Sciatic nerve (tissue), 2 donors: ENCODE data around the gene PDE3B. TPM values are rescaled to one million over a fixed set of nuclear protein-coding genes. Genes with fewer than 3 reads are reported as not detected.
"Not testable (repeated sequence)": the region's sequence is repeated elsewhere in the genome, so short reads cannot be mapped to it uniquely, and the experiment has no call there.

Source experiments
- ATAC-seq: fragments of 200-7000 bp; cut with Tn5 transposase; one replicate; pipeline ENCODE4 v1.9.1; 2020; ENCODE audit warnings: mild to moderate bottlenecking, moderate library complexity
- DNase-seq: peaks from one replicate; pipeline ENCODE4 v3.0.0-alpha.2; 2020; ENCODE audit warnings: low spot score
- intact Hi-C: fragments of 100-400 bp; cut with DNase I; formaldehyde crosslinking; loops from one replicate; pipeline ENCODE4 v1.14.2; 2022
- total RNA-seq: library from RNA; stranded (reverse); fragmentation: NEBNext Ultra II Directional; extraction: Animal tissue kit (Norgen Biotek cat#: 25700); gene quantifications from one replicate; pipeline ENCODE4 v1.2.1, GENCODE V29; 2021
- donor health status: DM: no; HTN: no; CAD: no.
- donor health status: DM: no; HTN: no; CAD: no.

PDE3B gene
- total RNA-seq, 1 donor from 2014 or later: 7.8 TPM

DNA sequence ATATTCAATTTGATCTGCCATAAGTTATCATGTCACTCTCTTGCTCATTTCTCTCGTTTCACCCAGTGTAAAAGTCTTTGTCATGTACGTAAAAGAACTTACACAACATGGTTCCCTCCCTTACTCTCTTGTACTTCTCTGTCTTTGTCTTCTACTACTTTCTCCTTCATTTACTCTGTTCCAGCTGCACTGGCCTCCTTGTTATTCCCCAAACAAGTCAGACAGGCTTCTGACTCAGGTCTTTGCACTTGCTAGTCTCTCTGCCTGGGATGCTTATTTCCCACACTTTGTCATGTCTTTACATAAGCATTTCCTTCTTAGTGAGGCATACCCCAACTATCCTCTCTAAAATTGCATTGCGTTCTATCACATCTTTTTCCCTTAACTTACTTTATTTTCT is 131.1 kb downstream of the PDE3B start:
- intact Hi-C loops: no loop called here
- DNase-seq (no peak), ATAC-seq (no peak)

DNA sequence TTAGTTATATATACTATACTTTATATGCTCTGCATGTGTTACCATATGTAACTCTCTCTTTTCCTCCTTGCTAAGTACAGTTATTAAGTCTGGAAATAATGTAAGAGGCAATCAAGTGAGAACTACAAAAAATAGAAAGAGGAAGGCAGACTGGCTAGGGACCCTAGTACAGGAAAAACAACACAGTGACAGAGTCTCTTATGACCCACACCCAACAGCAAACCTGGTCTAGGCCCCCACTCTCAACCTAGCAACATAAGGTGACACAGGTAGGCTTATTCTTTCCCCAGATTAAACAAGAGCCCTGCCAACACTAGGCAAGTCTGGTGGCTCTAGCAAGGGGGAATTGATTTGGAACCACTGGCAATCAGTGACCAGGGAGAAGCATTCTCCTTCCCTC is 132.3 kb downstream of the PDE3B start:
- no peak for DNase-seq
- intact Hi-C loops: no loop called here
- no peak for ATAC-seq

DNA sequence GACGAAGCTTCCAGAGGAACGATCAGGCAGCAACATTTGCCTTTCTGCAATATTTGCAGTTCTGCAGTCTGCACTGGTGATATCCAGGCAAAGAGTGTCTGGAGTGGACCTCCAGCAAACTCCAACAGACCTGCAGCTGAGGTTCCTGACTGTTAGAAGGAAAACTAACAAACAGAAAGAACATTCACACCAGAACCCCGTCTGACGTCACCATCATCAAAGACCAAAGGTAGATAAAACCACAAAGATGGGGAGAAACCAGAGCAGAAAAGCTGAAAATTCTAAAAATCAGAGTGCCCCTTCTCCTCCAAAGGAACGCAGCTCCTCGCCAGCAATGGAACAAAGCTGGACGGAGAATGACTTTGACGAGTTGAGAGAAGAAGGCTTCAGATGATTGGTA is 134.9 kb downstream of the PDE3B start:
- intact Hi-C loops, ATAC-seq, DNase-seq: not testable (repeated sequence)

DNA sequence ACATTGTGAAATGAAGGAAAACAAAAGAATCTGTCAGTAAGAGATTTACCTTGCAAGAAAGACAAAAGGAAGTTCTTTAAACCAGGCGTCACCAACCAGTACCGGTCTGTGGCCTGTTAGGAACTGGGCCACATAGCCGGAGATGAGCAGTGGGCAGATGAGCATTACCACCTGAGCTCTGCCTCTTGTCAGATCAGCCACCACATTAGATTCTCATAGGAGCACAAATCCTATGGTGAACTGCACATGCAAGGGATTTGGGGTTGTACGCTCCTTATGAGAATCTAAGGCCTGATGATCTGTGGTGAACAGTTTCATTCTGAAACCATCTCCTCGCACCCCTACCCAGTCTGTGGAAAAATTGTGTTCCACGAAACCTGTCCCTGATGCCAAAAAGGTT is 140.2 kb downstream of the PDE3B start:
- no peak for ATAC-seq
- intact Hi-C loops: no loop called here
- DNase-seq: no peak

DNA sequence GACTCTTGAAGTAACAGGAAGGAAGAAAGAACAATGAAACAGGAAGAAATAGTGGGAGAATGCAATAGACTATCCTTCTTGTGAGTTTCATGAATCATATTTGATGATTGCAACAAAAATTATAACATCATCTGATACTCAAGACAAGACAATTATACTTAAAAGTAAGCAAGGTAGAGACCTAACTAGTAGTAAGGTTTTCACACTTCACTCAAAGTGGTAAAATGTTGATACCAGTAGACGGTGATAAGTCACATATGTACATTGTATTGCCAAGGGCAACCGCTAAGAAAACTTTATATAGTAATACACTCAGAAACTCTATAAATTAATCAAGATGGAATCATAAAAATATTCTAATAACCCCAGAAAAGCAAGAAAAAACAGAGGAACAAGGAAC is 140.6 kb downstream of the PDE3B start:
- ATAC-seq (no peak), DNase-seq (no peak)
- intact Hi-C loops: no loop called here

DNA sequence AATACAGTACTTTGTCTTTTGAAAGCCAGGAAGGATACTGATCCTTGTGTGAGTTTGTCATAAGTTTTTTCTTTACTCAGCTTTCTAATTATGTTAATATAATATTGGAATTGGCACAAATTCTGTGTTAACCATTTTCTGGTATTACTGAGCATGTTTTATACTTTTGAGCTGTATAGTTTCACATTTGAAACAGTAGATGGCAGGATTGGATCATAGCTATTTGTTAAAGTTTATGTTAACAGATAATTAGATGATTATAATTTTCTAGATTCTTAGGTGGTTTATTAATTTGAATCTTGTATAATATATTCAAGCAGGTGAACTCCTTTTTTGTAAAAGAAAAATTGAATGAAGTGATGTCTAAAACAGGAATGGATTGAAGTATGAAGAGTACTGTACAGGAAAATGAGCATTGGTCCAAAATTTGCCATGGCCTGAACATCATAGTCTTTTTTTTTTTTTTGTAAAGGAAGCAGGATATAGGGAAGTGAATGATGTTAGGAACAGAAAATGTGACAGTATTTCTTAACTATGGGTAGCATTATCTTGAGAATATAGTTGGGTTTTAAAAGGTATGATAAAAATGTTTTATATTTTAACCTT is 146.4 kb downstream of the PDE3B start:
- intact Hi-C loops: no loop called here
- no peak for DNase-seq
- no peak for ATAC-seq

DNA sequence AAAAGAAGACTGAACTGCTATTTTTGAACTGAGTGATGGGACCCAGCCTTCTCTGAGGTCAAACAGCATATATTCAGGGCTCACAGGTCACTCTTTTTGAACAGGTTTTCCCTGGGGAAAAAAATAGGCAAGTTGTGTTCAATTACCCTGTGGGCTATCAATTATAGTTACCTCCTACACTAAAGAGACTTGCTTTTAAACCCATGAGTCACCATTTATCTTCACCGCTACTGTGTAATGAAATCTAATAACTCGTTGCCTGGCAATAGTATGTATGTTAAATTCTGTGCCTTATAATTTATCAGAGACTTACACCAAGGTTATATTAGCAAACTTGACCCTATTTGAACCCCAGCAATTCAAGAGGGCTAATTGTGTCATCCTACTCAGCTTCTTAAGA is 149.9 kb downstream of the PDE3B start:
- DNase-seq (no peak), ATAC-seq (no peak)
- intact Hi-C loops: no loop called here

DNA sequence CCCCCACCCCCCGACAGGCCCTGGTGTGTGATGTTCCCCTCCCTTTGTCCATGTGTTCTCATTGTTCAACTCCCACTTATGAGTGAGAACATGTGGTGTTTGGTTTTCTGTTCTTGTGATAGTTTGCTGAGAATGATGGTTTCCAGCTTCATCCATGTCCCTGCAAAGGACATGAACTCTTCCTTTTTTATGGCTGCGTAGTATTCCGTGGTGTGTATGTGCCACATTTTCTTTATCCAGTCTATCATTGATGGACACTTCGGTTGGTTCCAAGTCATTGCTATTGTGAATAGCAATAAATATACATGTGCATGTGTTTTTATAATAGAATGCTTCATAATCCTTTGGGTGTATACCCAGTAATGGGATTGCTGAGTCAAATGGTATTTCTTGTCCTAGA is 152.4 kb downstream of the PDE3B start:
- ATAC-seq, DNase-seq, intact Hi-C loops: not testable (repeated sequence)

DNA sequence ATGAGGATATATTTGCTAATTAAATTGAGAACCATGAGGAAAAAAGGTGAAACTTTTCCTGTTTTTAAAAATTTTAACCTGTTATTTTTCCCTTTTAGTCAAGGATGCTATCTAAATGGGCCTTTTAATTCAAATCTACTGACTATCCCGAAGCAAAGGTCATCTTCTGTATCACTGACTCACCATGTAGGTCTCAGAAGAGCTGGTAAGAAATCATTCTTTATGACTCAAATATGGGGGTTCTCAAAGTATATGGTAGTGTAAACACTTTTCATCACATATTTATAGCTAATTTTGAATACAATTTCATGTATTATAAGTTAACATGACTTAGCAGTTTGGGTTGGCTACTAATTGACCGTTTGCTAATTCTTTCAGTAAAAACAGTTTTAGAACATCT is 160.2 kb downstream of the PDE3B start:
- intact Hi-C loops: no loop called here
- ATAC-seq (no peak), DNase-seq (no peak)

DNA sequence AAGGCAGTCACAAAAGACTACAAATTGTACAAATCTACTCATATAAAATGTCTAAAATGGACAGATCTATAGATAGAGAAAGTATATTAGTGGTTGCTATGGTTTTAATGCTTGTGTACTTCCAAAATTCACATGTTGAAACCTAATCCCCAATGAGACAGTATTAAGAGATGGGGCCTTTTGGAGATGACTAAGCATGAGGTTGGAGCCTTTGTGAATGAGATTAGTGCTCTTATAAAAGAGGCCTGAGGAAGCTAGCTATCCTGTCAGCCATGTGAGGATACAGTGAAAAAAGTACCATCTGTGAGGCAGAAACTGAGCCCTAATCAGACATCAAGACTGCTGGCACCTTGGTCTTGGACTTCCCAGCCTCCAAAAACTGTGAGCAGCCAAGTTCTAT is 165.9 kb downstream of the PDE3B start:
- intact Hi-C loops: no loop called here

DNA sequence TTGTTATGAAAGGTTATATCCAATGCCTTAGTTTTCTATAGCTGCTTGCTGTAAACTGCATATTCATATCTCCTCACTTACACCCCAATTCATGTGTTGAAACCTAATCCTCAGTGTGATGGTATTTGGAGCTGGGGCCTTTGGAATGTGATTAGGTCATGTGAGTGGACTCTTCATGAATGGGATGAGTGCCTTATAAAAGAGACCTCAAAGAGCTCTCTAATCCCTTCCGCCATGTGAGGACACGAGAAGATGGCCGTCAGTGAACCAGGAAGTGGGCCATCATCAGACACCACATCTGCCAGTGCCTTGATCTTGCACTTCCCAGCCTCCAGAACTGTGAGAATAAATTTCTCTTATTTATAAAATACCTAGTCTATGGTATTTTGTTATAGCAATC is 169.2 kb downstream of the PDE3B start:
- DNase-seq (no peak), ATAC-seq (no peak)
- intact Hi-C loops: no loop called here

More for the DNA sequence above, 165.9 kb downstream of the PDE3B start:
- no peak for ATAC-seq
- no peak for DNase-seq

DNA sequence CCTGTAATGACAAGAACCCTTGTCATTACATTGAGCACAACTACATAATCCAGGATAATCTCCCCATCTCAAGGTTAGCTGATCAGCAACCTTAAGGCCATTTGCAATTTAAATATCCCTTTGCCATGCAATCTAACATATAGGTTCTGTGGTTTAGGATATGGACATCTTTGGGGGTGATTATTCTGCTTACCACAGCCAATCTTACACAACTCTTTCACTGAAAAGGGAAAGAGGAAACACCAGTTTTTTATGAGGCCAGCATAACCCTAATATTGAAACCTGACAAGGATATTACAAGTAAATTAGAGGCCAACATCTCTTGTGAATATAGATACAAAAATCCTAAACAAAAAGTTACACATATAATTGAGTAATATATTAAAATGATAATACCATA is 169.9 kb downstream of the PDE3B start:
- ATAC-seq: no peak
- intact Hi-C loops: no loop called here
- DNase-seq: no peak

DNA sequence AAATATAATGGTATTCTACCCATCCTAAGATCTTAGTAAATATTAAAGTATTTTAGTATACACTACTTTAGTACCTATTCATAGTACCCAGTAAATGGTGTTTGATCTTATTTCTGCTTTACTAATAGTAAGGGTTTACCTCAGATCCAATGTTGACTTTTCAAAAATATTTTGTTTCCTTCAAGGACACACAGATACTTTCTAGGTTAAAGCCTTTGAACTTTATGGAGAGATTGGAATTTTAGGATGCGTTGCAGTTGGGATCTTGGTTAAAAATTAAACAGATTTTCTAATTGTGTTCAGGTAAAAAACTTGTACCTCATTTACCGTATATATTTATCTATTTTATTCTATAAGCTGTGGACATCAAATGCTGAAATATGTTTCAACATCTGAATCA is 175.2 kb downstream of the PDE3B start:
- no peak for DNase-seq
- intact Hi-C loops: no loop called here
- no peak for ATAC-seq

DNA sequence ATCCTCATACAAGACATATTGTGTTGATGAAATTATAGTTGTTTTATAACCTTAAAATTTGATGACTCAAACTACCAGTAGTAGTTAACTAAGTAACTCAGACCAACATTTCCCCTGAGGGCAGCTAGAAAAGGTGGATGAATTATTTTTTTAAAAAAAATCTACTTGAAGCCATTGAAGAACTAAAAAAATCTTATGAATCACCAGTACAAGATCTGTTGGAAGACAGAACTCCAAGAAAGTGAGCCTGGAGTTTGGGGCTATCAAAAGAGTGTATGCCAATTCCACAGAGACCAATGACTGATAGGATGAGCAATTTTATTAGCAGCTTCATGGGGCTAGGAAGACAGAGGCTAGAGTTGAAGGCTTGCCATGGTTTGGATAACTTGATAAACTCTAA is 176.0 kb downstream of the PDE3B start:
- DNase-seq (no peak), ATAC-seq (no peak)
- intact Hi-C loops: no loop called here

DNA sequence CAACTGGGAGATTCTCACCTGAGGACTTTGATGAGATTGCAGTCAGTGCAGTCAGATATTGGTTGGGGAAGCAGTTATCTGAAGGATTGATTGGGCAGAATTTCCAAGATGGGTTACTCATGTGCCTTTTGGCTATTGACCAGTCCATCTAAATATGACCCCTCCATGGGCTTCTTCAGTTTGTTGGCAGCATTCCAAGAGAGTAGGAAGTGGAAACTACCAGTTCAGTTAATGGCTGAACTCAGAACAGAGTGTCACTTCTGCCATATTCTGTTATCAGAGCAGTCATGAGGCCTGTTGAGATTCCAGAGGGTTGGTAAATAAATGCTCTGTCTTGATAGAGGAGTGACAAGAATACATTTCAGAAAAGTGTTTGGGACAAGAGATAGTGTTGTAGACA is 177.4 kb downstream of the PDE3B start:
- intact Hi-C loops: no loop called here
- ATAC-seq (no peak), DNase-seq (no peak)

DNA sequence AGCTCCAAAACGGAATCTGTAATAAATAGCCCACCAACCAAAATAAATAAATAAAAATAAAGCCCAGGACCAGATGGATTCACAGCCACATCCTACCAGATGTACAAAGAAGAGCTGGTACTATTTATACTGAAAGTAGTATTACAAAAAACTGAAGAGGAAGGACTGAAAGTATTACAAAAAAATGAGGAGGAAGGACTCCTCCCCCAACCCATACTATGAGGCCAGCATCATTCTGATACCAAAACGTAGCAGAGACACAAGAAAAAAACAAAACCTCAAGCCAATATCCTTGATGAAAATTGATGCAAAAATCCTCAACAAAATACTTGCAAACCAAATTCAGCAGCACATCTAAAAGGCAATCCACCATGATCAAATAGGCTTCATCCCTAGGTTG is 183.0 kb downstream of the PDE3B start:
- intact Hi-C loops: no loop called here
- no peak for ATAC-seq
- DNase-seq: no peak

DNA sequence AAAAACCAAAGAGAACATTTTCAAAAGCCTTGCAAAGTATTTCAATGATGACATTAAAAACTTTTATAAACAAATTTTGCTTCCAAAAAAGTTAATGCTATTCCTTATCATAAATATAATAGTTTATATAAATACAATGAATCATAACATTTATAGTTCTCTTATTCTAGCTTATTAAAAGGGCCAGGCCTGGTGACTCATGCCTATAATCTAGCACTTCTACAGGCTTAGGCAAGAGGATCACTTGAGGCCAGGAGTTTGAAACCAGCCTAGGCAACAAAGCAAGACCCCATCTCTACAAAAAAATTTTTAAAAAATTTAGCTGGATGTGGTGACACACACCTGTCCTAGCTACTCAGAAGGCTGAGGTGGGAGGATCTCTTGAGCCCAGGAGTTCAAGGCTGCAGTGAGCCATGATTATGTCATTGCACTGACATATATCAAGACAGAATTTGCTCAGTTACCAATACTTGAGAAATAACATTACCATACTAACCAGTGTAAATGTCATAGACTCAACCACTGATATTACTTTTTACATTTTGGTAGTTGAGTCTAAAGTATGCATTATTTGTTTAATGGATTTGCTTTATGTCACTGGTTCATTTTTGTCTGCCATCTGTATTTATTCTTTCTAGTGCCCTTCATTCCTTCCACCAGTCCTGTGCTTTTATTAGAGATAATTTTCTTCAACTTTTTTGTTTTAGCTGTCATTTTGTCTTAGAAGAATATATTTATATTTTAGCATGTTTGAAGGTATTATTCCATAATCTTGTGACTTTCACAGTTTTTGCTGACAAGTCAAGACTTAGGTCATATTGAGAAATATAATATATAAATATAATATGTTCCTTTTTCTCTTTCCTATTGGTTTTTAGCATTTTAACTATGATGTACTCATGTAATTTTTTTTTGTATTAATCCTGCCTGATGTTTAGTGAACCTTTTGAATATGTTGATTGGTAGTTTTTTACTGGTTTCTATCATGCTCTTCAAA is 192.2 kb downstream of the PDE3B start:
- DNase-seq: no peak
- intact Hi-C loops: no loop called here
- no peak for ATAC-seq

DNA sequence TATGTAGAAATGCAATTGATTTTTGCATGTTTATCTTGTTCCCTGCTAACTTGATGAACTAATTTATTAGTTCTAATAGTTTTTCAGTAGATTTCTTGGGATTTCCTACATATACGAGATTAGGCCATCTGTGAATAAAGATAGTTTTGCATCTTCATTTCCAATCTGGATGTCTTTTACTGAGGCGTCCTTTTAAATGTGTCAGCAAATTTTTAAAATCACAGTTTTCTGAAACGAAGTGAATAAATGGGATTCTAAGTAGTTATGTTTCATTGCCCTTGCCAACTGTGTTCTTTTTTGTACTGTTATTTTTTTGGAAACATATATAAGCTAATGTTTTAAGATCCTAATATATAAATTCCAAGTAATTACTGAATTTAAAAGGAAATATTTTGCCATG is 198.4 kb downstream of the PDE3B start:
- intact Hi-C loops: no loop called here
- ATAC-seq (no peak), DNase-seq (no peak)

DNA sequence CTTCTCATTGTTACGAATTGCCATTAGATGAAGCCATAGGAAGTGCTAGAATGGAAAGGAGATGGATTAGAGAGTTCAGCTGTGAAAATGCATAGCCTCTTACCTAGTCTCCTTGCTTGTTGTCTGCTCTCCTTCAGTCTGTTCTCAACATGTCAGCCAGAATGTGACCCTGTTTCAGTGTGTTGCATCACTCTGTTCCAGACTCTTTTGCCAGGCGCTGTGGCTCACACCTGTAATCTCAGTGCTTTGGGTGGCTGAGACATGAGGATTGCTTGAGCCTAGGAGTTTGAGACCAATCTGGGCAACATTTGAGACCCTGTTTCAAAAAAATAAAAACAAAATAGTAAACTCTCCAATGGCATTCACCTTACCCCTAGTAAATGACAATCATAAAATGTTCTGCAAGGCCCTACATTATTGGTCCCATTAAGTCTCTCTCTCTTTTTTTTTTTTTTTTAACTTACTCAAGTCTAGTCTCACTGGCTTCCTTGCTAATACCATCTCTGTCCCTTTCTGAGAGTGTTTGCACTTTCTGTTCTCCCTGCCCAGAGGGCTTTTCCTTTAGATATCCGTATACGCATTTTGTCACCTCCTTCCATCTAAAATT is 209.1 kb downstream of the PDE3B start:
- intact Hi-C loops: no loop called here
- no peak for ATAC-seq
- no peak for DNase-seq

DNA sequence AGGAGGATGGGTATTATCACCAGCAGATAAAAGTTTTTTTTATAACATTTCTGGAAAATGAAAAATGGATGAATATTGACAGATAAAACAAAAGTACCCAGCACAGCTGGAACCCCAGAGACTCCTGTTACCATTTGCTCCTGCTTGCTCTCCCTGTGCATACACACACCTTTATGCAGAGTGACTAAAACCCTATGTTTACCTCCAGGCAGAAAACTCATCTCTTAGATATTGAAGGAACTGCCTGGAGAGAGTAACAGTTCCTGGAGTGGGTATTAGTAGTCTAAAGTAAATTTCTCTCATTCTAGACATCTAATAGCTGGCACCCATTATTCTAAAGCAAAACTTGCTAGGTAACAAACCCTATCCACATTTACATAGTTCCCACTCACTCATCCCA is 210.5 kb downstream of the PDE3B start:
- intact Hi-C loops: no loop called here
- DNase-seq: no peak
- no peak for ATAC-seq
